GM18508 (cell line): ENCODE measurements around the gene SNX33.
"Not testable (repeated sequence)": the region's sequence is repeated elsewhere in the genome, so short reads cannot be mapped to it uniquely, and the experiment has no call there.

Experiments
- ATAC-seq: cut with Tn5 transposase; IDR thresholded peaks from one replicate; pipeline ENCODE4 v1.9.1; 2021; ENCODE audit warnings: moderate number of reproducible peaks; ENCODE audit not compliant: insufficient read depth, unreplicated experiment

Gene SNX33

DNA sequence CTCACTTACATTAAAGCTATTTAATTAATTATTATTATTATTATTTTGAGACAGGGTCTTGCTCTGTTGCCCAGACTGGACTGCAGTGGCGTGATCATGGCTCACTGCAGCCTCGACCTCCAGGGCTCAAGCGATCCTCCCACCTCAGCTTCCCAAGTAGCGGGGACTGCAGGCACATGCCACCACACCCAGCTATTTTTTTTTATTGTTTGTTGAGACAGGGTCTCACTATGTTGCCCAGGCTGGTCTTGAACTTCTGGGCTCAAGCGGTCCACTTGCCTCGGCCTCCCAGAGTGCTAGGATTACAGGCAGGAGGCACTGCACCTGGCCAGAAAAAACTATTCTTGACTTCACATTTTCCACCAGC, 30.6 kb downstream of the SNX33 start:
- not testable (repeated sequence) for ATAC-seq

DNA sequence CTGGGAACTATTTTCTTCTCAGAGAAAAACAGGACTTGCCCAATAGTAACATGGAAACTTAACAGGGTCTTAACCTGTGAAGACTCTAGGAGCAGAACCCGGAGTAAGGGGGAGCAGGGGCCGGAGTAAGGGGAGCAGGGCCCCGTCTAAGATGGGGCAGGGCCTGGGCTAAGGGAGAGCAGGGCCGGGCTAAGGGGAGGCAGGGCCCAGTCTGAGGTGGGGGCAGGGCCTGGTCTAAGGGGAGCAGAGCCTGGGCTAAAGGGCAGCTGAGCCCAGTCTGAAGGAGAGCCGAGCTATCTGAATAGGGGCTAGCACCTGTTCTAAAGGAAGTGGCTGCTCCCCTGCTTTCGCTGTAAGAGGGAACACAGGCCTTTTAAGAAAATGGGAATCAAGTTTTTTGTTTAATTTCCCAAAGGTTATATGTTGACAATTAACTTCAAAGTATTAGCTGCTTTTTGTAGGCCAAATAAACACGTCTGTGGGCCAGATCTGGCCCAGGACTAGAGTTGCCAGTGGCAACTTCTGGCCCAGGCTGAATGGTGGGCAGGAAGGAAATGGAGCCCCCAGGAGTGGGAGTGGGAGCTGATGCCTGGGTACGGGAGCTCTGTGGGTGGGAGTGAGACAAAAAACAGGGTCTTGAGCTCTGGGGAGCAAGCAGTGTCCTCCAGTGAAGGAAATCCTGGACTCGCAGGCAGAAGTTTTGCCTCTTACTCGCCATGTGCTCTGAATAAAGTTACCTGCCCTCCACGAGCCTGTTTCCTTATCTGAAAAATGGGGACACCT, 32.5 kb downstream of the SNX33 start:
- no peak for ATAC-seq

DNA sequence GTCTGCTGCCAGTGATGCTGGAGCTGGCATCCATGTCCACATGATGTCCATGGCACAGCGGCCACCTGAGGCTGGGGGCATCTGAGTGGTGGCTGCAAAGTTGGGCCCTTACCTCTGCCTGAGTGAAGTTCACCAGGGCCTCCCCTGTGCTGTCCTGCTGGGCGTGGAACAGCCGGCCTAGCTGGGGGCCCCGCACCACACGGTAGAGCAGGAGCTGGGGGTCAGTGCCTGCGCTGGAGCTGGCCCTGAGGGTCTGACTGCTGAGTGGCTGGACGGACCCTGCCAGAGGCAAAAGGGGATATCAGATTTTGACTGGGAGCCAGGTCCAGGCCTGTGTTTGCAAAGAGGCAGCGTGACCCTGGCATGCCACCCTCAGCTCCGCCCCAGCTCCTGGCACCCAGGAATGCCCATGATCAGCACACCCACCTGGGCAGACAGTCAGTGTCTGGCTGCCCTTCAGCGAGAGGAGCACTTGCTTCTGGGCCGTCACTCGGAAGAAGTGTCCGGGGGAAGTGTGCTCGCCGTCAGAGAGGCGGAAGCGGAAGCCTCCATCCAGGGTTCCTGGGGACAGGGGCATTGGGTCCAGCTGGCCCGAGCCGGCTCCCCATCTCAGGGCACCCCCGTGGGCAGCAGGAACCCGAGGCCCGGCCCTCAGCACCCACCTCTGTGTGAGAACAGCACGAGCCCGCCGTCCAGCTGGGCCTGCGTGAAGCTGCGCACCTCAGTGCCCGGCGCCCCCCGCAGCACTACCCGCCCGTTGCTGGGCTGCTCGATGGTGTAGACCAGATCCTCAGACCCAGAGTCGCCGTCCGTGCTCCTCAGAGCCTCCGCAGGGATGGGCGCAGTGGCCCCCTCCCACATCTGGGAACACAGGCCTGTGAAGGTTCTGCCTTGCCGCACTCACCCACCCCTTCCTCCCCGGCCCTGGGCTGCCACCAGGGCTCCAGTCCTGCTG, 34.7 kb downstream of the SNX33 start:
- ATAC-seq = no peak

DNA sequence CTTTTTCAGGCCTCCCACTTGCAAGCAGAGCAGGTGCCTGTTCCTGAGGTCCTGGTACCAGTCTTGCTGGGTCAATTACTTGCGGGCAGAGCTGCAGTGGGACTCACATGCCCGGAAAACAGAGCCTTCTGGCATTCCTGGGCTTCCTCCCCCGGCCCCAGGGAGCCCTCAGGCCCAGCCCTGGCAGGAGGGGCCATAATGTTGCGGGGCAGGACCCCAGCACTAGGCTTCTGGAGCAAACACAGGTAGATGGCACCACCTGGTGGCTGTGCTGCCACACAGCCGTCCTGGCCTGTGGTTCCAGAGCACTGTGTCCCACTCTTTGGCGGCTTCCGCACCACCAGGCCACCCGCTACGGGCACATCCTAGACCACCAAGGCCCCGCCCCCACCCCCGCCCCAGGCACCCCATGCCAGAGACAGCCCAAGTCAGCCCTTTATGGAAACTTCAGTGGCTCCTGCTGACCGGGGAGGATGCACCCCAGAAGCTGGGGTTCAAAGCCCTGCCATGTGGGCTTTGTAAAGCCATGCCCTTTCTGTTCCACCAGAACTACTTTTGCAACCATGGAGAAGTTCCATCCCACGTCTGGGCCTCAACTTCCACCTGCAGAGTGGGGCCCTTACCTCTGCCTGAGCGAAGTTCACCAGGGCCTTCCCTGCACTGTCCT, 36.1 kb downstream of the SNX33 start:
- not testable (repeated sequence) for ATAC-seq

DNA sequence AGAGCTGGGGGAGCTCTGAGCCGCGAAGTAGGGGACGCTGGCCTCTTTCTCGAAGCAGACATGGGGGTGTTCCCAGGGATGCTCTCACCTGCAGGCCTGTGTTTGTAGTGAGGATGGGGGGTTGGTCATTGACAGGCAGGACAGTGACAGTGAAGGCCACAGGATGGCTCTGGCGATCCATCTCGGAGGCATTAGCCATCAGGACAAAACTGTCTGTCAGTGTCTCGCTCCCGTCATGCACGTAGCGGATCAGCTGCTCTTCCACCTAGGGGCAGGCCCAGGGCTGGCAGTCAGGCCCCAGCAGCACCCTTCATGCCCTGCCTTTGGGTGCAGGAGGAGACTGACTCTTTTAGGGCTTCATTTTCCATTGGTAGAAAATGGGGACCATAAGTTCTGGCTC, 36.9 kb downstream of the SNX33 start:
- no peak for ATAC-seq

DNA sequence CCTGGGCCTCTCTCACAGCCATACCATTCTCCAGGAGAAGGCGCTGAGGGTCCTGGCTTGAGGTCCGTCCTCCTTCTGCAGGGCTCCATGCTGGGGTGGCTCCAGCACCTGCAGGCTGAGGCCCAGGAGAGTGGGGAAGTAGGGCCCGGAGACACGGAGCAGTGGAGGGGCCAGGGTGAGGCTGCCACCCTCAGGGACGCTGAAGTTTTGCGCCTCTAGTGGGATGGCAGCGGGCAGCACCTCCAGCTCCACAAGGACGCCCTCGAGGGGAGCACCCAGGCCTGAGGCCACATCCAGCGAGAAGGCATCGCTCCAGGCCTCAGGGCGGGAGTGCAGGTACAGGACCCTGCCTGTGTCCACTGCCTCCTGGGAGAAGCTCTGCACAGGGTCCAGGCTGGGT, 37.5 kb downstream of the SNX33 start:
- no peak for ATAC-seq

DNA sequence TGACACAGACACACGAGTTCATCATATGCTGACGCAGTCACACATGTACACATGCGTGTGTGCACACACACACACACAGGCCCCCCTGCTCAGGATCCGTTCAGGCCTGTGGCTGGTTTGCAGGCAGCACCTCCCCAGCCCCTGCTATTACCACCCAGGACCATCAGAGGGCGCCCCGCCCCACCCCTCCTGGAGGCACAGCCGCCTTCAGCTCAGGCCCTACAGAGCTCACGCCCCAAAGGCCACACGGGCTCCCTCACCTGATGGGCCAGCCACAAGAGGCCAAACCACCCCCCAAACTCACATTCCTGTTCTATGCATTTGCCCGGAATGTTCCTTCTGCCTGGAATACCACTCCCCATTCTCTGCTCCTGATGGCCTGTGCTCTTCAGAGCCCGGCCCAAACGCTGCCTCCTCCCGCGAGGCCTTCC, 38.5 kb downstream of the SNX33 start:
- ATAC-seq = not testable (repeated sequence)

DNA sequence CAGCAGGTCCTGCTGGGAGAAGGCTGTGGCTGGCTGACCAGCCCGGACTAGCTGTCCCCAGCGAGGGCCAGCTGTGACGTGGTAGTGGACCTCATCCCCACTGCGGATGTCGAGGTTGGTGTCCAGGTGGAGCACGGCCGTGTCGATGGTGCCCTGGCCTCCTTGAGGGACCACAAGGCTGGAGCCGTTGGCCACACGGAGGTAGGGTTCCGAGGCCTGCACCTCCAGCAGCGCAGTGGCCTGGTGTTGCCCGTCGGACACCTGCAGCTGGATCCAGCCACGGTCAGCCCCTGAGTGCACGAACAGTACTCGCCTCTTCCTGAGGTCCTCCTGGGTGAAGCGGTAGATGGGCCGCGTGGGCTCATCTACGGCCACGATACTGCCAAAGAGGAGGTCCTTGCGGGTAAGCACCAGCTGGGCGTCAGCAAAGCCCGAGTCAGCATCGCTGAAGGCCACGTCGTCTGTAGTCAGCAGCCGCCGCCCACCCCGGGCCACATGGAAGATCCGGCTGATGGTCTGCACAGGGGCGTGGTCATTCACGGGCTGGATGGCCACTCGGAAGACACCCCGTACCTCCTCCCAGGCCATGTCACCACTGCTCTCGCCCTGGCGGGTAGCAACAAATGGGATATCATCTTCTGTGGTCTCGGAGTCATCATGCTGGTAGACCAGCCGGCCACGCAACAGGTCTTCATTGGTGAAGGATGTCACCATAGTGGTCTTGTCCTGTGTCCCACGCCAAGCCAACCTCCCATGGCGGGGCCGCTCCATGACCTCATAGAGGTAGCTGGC, 40.0 kb downstream of the SNX33 start:
- ATAC-seq = no peak

DNA sequence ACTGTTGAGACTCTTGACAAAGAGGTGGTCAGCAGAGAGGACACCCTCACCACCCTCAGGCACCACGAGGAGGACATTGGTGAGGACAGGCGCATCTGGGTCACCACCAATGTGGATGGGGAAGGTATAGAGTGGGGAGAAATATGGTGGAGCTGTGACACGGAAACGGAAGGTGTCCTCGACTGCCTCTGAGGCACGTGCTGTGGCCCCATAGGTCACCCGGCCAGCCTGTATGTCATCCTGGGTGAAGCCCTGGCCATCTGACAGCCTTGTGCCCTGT, 40.5 kb downstream of the SNX33 start:
- no peak for ATAC-seq

DNA sequence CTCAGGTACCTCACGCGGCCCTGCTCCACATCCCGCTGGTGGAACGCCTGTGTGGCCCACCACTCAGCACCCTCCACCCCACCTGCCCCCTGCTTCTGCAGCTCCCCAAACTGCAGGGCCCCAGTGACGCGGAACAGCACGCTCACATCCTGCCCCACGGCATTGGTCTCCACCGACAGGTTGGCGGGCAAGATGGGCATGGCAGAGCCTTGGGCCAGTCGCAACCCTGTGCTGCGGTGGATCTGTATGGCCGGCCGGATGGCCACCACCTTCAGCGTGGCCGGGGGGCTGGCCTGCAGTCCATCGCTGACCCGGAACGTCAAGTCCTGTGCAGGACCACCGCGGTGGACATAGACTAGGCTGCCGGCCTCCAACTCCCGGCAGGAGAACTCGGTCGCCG, 41.1 kb downstream of the SNX33 start:
- no peak for ATAC-seq

DNA sequence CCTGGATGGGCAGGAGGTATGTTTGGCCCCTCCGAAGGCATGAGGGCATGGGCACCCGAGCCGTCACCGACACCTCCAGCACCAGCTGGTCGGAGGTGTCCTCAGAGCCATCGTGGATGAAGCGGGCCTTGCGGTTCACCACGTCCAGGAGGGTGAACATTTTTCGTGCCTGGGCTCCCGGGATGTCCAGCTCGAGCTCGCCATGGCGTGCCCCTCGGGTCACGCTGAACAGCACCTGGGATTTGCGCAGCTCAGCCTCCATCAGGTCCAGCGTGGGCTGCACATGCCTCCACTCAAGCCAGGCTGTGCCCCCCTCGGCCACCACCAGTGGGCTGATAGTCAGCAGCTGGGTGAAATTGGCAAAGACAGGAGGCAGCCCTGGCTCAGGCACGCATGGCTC, 41.7 kb downstream of the SNX33 start:
- ATAC-seq = not testable (repeated sequence)

DNA sequence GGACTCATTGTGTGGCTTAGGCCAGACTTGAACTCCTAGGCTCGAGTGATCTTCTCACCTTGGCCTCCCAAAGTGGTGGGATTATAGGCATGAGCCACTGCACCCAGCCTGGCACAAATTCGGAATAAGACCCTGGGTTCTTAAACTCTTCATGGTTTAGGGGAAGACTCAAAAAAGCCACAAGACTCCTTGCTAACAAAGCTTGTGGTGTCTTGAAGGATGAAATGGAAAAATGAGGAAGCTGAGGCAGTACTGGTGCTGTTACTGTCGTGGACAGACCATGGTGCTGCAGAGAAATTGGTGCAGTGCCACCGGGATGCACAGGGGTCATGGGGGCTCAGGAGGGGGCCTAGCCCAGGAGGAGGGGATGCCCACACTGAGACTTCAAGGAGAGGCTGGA, 44.6 kb downstream of the SNX33 start:
- ATAC-seq = not testable (repeated sequence)

DNA sequence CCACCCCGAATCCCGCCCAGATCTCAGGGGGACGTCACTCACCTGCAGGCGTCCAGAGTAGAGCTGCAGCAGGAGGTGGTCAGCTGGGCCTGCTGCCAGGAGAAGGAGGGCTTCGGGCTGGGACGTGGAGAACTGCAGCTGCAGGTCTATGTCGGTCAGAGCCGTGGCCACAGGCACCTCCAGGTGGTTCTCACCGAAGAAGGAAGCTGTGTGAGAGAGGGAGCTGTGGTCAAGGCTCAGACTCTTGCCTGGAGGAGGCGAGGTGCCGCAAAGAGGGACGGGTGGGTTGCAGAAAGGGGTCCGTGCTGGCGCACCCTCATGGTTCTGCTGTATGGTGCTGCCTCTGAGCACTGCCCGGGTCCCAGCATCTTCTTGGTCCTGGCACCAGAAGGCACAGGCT, 45.3 kb downstream of the SNX33 start:
- not testable (repeated sequence) for ATAC-seq

DNA sequence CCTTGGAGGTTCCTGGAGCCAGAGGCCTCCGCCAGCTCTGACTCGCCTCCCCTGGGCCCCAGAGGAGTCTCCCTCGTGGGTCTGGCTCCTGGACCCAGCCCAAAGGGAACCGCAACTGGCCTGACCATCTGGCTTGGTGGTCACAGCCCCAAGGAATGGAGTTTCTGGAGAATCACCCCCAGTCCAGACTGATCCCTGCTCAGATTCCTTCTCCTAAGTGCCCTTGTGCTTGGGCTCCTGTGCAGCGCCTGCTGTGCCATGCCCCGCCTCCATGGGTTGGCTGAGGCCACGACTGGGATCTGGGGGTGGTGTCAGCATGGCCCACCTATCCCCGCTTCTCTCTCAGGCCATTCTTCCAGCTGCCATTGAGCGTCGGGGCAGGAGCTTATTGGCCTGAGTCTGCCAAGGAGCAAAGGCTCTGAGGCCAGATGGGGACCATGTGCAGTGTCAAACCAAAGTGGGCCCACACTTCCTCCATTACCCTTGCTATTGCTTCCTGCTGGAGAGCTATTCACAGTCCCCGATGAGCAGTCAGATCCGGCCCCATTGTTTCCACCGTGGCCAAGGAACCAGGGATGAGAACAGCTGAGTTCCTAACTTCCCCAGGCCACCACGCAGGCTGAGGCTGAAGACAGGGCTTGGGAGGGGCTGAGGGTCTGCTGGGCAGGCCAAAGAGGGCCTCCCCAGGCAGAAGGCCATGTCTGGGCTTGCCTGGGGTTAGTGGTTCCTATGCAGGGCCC, 46.0 kb downstream of the SNX33 start:
- ATAC-seq = no peak

DNA sequence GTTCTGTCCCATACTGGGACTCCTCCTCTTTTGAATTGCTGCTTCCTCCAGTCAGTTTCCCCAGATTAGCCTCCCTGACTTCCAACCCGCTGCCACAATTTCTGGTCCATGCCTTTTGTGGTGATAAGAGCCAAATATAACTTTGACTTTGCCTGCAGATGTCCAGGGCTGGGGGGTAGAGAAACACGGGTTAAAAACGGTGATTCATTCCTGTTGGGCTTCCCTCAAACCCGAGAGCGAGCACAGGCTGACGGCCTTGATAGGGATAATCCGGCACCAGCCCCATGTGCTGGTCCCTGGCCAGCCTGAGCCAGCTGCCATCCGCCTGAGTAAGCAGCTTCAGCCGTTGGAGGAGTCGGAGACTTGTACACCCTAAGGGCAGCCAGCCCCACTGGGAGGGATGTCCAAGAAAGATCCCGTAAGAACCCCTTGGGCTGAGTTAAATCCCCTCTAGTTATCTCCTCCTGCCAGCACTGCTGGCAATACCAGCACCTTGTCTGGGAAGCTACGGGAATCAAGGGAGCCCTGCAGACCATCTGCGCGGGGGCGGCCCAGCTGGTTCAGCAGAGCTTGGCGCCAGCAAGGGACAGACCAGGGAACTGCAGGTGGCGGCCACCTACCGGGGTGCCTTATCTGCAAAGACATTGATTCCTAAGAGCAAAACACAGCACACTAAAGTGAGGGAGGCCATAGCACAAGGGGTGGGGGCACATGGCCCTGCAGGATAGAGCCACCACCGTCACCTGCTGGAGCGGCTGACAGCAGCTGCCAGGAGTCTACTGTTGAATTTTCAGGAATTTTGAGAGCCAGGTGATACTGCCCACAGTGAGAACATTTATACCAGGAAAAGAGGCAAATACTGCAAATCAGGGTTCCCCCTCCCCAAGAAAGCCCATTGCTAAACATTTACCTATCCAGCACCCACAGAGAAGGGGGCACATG, 46.8 kb downstream of the SNX33 start:
- no peak for ATAC-seq

DNA sequence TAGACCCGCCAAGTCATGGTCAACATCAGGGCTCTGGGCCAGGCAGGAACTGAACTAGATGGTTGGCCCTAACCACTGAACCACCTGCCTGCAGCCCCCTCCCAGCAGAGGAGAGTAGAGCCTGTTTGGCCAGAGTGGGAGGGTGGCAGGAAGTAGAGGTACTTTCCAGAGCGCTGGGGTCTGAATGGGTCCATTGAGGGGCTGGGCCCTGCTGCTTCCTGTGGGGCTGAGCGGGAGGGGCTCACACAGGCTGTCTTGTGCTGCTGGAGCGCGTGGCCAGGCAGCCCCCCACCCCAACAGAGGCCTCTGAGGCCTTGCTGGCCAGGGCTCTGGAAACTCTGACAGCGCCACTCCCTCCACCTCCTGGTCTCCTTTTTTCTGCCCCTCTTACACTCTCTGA, 47.5 kb downstream of the SNX33 start:
- ATAC-seq = no peak

DNA sequence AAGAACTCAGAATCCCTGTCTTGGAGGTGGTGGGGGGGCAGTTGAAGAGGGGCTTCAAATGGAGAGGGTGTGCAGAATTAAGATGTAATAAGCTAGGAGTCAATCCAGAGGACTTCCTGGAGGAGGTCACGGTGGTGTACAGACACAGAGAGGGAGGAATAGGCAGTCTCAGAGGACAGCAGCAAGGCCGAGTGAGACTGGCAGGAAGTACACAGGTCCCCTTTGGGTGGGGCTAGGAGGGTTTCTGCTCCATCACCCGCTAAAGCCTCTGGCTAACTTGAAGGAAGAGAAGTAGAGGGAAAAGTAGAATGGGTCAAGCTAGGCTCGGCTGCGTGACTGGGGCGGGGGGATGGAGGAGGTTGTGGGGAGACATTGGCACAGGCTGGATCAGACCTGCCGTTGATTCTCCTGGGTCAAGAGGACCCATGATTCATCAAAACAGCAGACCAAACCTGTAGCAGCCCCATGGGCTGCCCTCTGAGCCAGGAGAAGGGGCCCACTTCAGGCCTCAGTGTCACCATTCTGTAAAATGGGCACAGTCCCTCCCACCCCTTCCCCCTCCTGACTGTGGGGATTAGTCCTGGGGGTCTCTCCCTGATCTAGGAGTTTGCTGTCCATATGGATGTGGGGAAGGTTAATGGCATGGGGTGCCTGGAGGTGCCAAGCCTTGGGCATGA, 48.1 kb downstream of the SNX33 start:
- no peak for ATAC-seq

DNA sequence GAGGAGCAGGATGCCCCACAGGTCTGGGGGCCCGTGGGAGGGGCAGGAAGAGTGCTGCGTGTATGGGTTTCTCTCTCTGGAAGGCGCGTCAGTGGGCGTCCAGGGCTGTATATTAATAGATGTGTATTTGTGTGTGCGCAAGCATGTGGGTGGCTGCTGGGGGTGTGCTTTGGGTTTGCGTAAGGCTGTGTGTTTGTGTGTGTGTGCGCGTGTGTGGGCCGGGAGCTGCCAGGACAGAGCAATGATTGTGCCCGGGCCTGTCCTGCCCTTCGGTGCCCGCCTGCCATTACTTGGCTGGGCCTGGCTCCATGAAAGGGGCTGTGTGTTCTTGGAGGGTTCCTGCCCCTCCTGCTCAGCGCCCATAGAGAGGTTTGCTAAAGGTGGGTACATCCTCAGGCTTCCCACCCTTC, 48.6 kb downstream of the SNX33 start:
- no peak for ATAC-seq
